ENCODE results near the gene PRG3.

PRG3 gene

DNA sequence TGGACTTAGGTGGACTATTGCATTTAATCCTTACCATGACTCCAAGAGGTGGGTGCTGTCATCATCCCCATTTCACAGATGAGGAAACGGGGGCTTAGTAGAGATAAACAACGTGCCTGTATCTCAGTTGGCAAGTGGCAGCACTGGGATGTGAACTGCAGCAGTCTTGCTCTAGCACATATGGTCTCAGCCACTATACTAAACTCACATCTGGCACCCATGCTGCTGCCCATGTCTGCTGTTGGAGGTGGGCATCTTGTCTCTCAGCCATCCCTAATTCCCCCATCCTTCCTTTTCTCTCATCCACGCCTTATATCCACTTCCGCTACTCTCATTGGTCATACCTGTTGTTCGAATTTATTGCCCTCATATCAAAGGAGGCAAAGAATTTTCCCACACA, 3.8 kb downstream of the PRG3 start:
- DNase-seq (ENCODE audit: low read depth) = no peak
- no peak overlapping the region for H3K4me3 ChIP-seq (ENCODE audit: control insufficient read depth, low read depth, low read length)
- TF ChIP-seq, protein P1, sequence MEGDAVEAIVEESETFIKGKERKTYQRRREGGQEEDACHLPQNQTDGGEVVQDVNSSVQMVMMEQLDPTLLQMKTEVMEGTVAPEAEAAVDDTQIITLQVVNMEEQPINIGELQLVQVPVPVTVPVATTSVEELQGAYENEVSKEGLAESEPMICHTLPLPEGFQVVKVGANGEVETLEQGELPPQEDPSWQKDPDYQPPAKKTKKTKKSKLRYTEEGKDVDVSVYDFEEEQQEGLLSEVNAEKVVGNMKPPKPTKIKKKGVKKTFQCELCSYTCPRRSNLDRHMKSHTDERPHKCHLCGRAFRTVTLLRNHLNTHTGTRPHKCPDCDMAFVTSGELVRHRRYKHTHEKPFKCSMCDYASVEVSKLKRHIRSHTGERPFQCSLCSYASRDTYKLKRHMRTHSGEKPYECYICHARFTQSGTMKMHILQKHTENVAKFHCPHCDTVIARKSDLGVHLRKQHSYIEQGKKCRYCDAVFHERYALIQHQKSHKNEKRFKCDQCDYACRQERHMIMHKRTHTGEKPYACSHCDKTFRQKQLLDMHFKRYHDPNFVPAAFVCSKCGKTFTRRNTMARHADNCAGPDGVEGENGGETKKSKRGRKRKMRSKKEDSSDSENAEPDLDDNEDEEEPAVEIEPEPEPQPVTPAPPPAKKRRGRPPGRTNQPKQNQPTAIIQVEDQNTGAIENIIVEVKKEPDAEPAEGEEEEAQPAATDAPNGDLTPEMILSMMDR (IDR thresholded peaks at IDR 0.05; ENCODE audit: control insufficient read depth, insufficient read depth, low read depth, low read length, missing control alignments) = no peak

DNA sequence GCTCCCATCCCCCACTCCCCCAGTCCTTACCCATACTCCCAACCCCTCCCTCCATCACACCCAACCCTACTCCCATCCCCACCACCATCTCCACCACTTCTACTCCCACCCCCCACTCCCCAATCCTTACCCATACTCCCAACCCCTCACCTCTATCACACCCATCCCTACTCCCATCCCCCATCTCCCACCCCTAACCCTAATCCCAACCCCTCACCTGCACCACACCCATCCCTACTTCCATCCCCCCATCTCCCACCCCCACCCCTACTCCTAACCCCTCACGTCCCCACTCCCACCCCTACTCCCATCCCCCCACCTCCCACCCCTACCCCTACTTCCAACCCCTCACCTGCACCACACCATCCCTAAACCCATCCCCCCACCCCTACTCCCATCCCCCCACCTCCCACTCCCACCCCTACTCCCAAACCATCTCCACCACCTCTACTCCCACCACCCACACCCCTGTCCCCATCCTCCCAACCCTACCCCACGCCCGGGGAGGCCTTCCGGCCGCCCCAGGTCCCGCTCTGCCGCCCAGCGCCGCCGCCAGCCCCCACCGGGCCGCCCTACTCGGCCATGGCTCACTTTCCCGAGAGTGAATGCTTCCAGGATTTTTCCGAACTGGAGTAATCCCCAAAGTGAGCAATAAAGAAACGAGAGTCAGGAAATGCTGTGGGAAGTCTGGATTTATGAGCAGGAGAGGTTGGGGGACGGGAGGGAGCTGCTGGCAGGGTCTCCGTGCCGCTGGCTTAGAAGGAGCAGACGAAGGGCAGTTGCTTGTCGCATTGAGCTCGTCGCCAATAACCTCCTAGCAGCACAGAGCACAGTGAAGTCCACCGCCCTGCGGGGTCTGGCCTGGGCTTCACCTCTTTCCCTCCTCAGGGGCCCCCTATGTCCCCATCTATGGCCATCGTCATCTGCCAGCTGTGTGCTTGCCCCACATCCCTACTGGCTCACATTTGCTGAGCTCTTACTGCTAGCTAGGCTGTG, 4.6 kb downstream of the PRG3 start:
- TF ChIP-seq, protein P1 (IDR thresholded peaks at IDR 0.05; ENCODE audit: control insufficient read depth, insufficient read depth, low read depth, low read length, missing control alignments) = no peak
- H3K4me3 ChIP-seq (ENCODE audit: control insufficient read depth, low read depth, low read length) = no peak overlapping the region
- no peak for DNase-seq (ENCODE audit: low read depth)

DNA sequence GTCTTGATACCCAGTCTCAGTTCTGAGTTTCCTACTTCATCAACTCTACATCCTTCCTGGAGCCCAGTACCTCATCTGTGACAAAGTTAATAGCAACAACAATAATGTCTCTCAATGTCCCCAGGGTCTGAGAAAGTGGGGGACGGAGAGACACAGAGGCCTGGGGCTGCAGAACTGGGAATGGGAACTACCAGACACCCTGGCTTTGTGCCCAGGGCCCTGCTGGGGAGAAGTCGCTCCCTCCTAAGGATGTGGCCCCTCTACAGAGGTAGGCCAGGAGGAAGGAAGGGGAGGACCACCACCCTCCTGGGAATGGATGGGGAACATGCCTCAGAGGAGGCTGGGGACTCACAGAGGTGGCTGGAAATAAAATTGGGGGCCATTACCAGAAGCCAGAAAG, 5.5 kb downstream of the PRG3 start:
- no peak for DNase-seq (ENCODE audit: low read depth)
- no peak overlapping the region for H3K4me3 ChIP-seq (ENCODE audit: control insufficient read depth, low read depth, low read length)
- TF ChIP-seq, protein P1 (IDR thresholded peaks at IDR 0.05; ENCODE audit: control insufficient read depth, insufficient read depth, low read depth, low read length, missing control alignments) = no peak

DNA sequence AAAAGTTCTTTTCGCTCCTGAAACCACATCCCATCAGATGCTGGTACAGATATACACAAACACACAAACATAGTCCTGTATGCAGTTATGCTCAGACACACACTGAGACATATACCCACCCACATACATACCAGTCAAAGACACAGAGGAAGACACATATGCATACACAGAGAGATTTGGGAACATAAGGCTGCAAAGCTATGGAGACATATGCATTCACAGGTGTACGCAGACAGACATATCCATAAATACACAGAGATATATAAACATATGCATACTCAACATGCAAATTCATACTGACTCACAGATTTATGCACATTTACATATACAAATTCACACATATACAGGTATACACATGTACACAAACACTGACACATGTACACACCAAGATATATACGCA, 6.0 kb downstream of the PRG3 start:
- TF ChIP-seq, protein P1 (IDR thresholded peaks at IDR 0.05; ENCODE audit: control insufficient read depth, insufficient read depth, low read depth, low read length, missing control alignments) = no peak
- no peak for DNase-seq (ENCODE audit: low read depth)
- no peak overlapping the region for H3K4me3 ChIP-seq (ENCODE audit: control insufficient read depth, low read depth, low read length)

DNA sequence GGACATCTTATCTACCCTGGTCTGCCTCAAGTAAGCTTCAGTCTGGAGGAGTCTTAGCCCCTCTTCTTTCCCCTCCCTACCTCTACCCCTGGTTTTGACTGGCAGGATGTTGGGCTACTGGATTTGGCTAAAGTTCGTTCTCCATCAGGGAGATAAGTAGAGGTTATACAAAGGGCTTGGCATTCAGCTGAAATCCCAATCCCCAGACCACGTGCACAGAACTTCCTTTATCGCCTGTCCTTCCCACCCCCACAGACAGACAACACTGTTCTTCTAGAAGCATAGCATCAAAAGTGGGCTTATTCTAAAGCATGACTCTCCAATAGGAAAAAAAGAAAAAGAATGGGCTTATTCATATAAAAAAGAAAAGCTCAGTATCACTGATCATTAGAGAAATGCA, 7.8 kb downstream of the PRG3 start:
- TF ChIP-seq, protein P1 (IDR thresholded peaks at IDR 0.05; ENCODE audit: control insufficient read depth, insufficient read depth, low read depth, low read length, missing control alignments) = no peak
- H3K4me3 ChIP-seq (ENCODE audit: control insufficient read depth, low read depth, low read length) = no peak overlapping the region
- DNase-seq (ENCODE audit: low read depth) = no peak

DNA sequence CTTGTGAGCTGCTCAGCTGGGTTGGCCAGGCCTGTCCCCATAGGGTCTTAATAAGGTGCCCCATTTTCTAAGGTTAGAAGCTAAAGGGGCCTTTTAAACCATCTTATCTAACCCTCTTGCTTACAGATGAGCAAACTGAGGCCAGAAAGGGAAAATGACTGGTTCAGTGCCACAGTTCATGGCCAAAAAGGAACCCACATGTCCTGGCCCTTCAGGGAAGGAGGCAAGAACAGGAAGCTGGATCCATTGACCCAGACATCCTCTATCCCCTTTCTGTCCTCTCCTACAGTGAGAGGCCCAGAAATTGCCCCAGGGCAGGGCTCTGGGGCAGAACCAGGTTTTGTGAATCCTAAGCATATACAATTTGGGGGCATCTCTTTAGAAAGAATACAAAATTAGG, 10.0 kb downstream of the PRG3 start:
- DNase-seq (ENCODE audit: low read depth) = no peak
- H3K4me3 ChIP-seq (ENCODE audit: control insufficient read depth, low read depth, low read length) = no peak overlapping the region
- TF ChIP-seq, protein P1 (IDR thresholded peaks at IDR 0.05; ENCODE audit: control insufficient read depth, insufficient read depth, low read depth, low read length, missing control alignments) = no peak

Data from AG09309 (cell line).